GM12892 (cell line): ENCODE data around the gene TRA2A.

Experiments used
- POLR2A ChIP-seq: IDR thresholded peaks from 2 replicates; pipeline ENCODE4 v1.6.1; 2011; ENCODE audit warnings: low read depth, low read length, control low read depth
- POLR2AphosphoS5 ChIP-seq: IDR thresholded peaks from 2 replicates; pipeline ENCODE4 v1.6.1; 2011; ENCODE audit warnings: low read depth, low read length, control low read depth
- TAF1 ChIP-seq: IDR thresholded peaks from 2 replicates; pipeline ENCODE4 v1.6.1; 2011; ENCODE audit warnings: low read depth, mild to moderate bottlenecking, control low read depth, low read length, borderline replicate concordance

DNA sequence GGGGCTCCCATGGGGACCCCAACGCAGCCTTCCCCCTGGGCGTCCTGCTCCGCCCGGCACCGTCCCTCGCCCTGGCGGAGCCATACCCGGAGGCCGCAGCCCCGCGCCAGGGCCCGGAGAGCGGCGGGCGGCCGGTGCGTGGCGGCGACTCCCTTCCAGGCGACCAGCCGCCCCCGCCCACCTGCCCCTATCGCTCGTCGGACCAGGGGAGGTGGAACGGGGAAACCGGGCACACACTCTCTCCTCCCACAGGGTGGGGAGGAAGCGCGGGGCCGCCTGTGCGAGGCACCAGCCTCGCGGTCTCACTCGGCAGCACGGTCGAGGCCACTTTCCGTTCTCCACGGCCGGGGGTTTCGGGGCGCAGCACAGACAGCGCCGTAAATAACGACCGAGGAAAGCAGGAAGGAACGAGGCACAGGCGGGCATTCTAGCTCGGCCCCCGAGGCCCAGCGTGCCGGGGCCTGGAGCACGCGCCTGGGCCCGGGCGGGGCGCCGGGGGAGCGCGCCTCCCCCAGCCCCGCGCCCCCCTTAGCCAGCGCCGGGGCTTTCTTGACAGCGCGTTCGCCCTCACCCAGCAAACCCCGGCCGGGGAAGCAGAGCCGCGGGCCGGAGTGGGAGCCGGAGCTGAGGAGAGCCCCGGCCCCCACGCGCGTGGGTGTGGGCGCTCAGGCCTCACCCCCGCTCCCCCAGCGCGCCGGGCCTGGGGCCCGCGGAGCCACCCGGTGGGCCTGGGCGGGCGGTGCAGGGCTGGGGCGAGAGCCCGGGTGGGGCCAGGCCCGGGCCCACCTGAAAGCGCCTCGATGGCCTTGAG, 62.4 kb downstream of the TRA2A start:
- TF ChIP-seq POLR2A (peak; percentile 72), POLR2AphosphoS5 (0 out of 2 replicates have a peak, but pooled peaks have one; percentile 46), TAF1 (peak; percentile 52; the same call in 1 of the 2 replicates)
